ENCODE measurements around the gene CCDC12. TPM values are rescaled to one million over a fixed set of nuclear protein-coding genes. Genes with fewer than 3 reads are reported as not detected.

CCDC12 gene
- total and polyA plus RNA-seq, 2 donors (not counting 1 experiment from before 2014, with no cell fraction given): 84.0 to 97.3 TPM

GRCh38 chr3:47019201-47019600, 42.7 kb upstream of the CCDC12 start:
- Mint-ChIP-seq H3K4me1 (peaks cover 41% of the 10 kb centered on the region), H3K4me3 (no peak overlapping the region), H3K27me3 (no peaks in the 10 kb centered on the region), H3K9me3 (ENCODE audit: insufficient read depth) (no peaks in the 10 kb centered on the region), H3K27ac (peak overlapping the region; percentile 59)
- H3K9me3 ChIP-seq (ENCODE audit: control extremely low read depth in 1 of 3, control insufficient read depth in 2 of 3, insufficient read depth in 1 of 3, low read length in 2 of 3): no peaks in the 10 kb centered on the region
- H3K36me3 ChIP-seq (replicated peaks in 1 of 2; ENCODE audit: control extremely low read depth in 1 of 2, control insufficient read depth in 1 of 2, extremely low read depth in 1 of 2, insufficient read depth in 2 of 2, low read length in 1 of 2): peaks cover 0 to 57% of the 10 kb centered on the region in 2 experiments
- no peak overlapping the region for H2AFZ ChIP-seq (ENCODE audit: insufficient read depth, low read depth, low read length, poor library complexity, severe bottlenecking)
- no peak for ATAC-seq (ENCODE audit: low read depth)
- H3K79me2 ChIP-seq (ENCODE audit: control insufficient read depth, insufficient read depth, low read length): peaks cover 36% of the 10 kb centered on the region
- no peak overlapping the region for H3K4me3 ChIP-seq (ENCODE audit: control extremely low read depth in 1 of 5, extremely low read depth in 1 of 5, insufficient read depth in 1 of 5, low read depth in 2 of 5, low read length in 4 of 5)
- TF ChIP-seq, protein P1, sequence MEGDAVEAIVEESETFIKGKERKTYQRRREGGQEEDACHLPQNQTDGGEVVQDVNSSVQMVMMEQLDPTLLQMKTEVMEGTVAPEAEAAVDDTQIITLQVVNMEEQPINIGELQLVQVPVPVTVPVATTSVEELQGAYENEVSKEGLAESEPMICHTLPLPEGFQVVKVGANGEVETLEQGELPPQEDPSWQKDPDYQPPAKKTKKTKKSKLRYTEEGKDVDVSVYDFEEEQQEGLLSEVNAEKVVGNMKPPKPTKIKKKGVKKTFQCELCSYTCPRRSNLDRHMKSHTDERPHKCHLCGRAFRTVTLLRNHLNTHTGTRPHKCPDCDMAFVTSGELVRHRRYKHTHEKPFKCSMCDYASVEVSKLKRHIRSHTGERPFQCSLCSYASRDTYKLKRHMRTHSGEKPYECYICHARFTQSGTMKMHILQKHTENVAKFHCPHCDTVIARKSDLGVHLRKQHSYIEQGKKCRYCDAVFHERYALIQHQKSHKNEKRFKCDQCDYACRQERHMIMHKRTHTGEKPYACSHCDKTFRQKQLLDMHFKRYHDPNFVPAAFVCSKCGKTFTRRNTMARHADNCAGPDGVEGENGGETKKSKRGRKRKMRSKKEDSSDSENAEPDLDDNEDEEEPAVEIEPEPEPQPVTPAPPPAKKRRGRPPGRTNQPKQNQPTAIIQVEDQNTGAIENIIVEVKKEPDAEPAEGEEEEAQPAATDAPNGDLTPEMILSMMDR (IDR thresholded peaks at IDR 0.05): no peak
- TF ChIP-seq EZH2 (IDR thresholded peaks at IDR 0.05; ENCODE audit: borderline replicate concordance, insufficient read depth, low read depth, low read length, poor library complexity, severe bottlenecking): no peak
- 86% methylated on average over 1 of the region's 1 CpG for WGBS (ENCODE audit: insufficient coverage)
- no peak overlapping the region for H3K9ac ChIP-seq (ENCODE audit: low read length)
- H3K4me1 ChIP-seq (ENCODE audit: control insufficient read depth in 2 of 2, insufficient read depth in 2 of 2, low read length in 2 of 2): peaks cover 23 to 27% of the 10 kb centered on the region in 2 donors
- no peaks in the 10 kb centered on the region for H3K27me3 ChIP-seq (replicated peaks in 1 of 4; ENCODE audit: control extremely low read depth in 1 of 4, control insufficient read depth in 3 of 4, insufficient read depth in 4 of 4, low read length in 3 of 4)
- H3K4me2 ChIP-seq (replicated peaks; ENCODE audit: low read depth, low read length, poor library complexity, severe bottlenecking): no peak overlapping the region
- H3K27ac ChIP-seq (ENCODE audit: low read length in 2 of 2): peak overlapping the region in 1 of 2 donors; percentile 79
- POLR2A ChIA-PET: no interaction called here
- DNase-seq: no peak
- H4K20me1 ChIP-seq (ENCODE audit: control insufficient read depth, insufficient read depth, low read length, poor library complexity, severe bottlenecking): peaks cover 54% of the 10 kb centered on the region
- intact Hi-C loops (cut with micrococcal nuclease): no loop called here
- CTCF ChIA-PET: interaction anchor here (0.7 kb wide), 1 partner anchor 20 kb away, joined by 4 read pairs; no protein-coding TSS in a partner anchor

DNA sequence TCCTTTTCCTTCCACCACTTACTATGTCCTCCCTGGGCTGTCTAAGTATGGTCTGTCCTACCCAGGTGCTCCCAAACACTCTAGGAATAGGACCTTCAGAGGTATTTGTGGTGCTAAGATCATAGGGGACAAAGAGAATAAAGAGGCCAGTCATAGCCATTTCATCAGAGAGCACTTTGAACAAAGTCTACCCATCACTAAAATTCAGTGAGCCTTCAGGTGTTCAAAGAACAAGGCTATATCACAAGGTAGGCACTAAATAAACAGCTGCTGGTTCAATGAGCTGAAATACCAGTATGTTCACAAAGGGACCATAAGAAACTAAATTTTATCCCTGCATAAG, 41.7 kb upstream of the CCDC12 start:
- H3K9me3 Mint-ChIP-seq (ENCODE audit: insufficient read depth): no peaks in the 10 kb centered on the region
- POLR2A ChIA-PET: interaction anchor here (0.6 kb wide), 1 partner anchor 33 kb away, joined by 3 read pairs; no protein-coding TSS in a partner anchor
- DNase-seq: no peak
- H3K27me3 Mint-ChIP-seq: no peaks in the 10 kb centered on the region
- peaks cover 48% of the 10 kb centered on the region for H4K20me1 ChIP-seq (ENCODE audit: control insufficient read depth, insufficient read depth, low read length, poor library complexity, severe bottlenecking)
- CTCF ChIA-PET: interaction anchor here (1.3 to 2.4 kb wide), 3 partner anchors 10 to 306 kb away, joined by 4 to 5 read pairs (median 4); partner anchors contain the start of gene NBEAL2
- H3K27ac ChIP-seq (ENCODE audit: low read length in 2 of 2): peak overlapping the region; percentile 32 to 79
- TF ChIP-seq, protein P1 (IDR thresholded peaks at IDR 0.05): no peak
- no peak for TF ChIP-seq EZH2 (IDR thresholded peaks at IDR 0.05; ENCODE audit: borderline replicate concordance, insufficient read depth, low read depth, low read length, poor library complexity, severe bottlenecking)
- no peaks in the 10 kb centered on the region for H3K27me3 ChIP-seq (replicated peaks in 1 of 4; ENCODE audit: control extremely low read depth in 1 of 4, control insufficient read depth in 3 of 4, insufficient read depth in 4 of 4, low read length in 3 of 4)
- peaks cover 41% of the 10 kb centered on the region for H3K4me1 Mint-ChIP-seq
- no peaks in the 10 kb centered on the region for H3K9me3 ChIP-seq (ENCODE audit: control extremely low read depth in 1 of 3, control insufficient read depth in 2 of 3, insufficient read depth in 1 of 3, low read length in 2 of 3)
- H2AFZ ChIP-seq (ENCODE audit: insufficient read depth, low read depth, low read length, poor library complexity, severe bottlenecking): no peak overlapping the region
- intact Hi-C loops (cut with micrococcal nuclease): no loop called here
- peak overlapping the region; percentile 20 for H3K9ac ChIP-seq (ENCODE audit: low read length)
- peaks cover 28% of the 10 kb centered on the region for H3K79me2 ChIP-seq (ENCODE audit: control insufficient read depth, insufficient read depth, low read length)
- peaks cover 23 to 27% of the 10 kb centered on the region in 2 donors for H3K4me1 ChIP-seq (ENCODE audit: control insufficient read depth in 2 of 2, insufficient read depth in 2 of 2, low read length in 2 of 2)
- H3K27ac Mint-ChIP-seq: peak overlapping the region; percentile 46
- no peak overlapping the region for H3K4me3 Mint-ChIP-seq
- no peak for ATAC-seq (ENCODE audit: low read depth)
- H3K4me3 ChIP-seq (ENCODE audit: control extremely low read depth in 1 of 5, extremely low read depth in 1 of 5, insufficient read depth in 1 of 5, low read depth in 2 of 5, low read length in 4 of 5): no peak overlapping the region
- no peak overlapping the region for H3K4me2 ChIP-seq (replicated peaks; ENCODE audit: low read depth, low read length, poor library complexity, severe bottlenecking)
- peaks cover 0 to 61% of the 10 kb centered on the region in 2 experiments for H3K36me3 ChIP-seq (replicated peaks in 1 of 2; ENCODE audit: control extremely low read depth in 1 of 2, control insufficient read depth in 1 of 2, extremely low read depth in 1 of 2, insufficient read depth in 2 of 2, low read length in 1 of 2)

Measured in B cell (primary cell).